HL-60 (cell line): ENCODE measurements around the gene ZNF609.
A peak's percentile ranks its signal among the peaks of the same experiment; 100 is the strongest.

Source experiments
- DNase-seq, 2 experiments: peaks; one replicate each; pipeline ENCODE4 v3.0.0-alpha.2; 2010 to 2020; ENCODE audit warnings: low read depth in 1 of 2, low spot score in 1 of 2
- H3K27ac ChIP-seq: fragments of 250-450 bp; sonication (Bioruptor Pico); replicated peaks from 2 replicates; pipeline ENCODE4 v1.5.1; 2020; ENCODE audit warnings: mild to moderate bottlenecking, moderate library complexity
- H3K27me3 ChIP-seq: fragments of 250-450 bp; sonication (Bioruptor Pico); 2 replicates; pipeline ENCODE4 v1.5.1; 2021; ENCODE audit warnings: mild to moderate bottlenecking, moderate library complexity; ENCODE audit not compliant: insufficient read depth, poor library complexity, severe bottlenecking
- H3K4me3 ChIP-seq: replicated peaks from 2 replicates; pipeline ENCODE4 v1.5.1; 2011; ENCODE audit warnings: mild to moderate bottlenecking, control low read depth, low read length; ENCODE audit not compliant: insufficient read depth
- CTCF ChIP-seq: IDR thresholded peaks from one replicate; pipeline ENCODE4 v1.5.1; 2011; ENCODE audit warnings: low read length, control low read depth, inconsistent platforms; ENCODE audit not compliant: insufficient read depth
- GABPA ChIP-seq: IDR thresholded peaks from 2 replicates; pipeline ENCODE4 v1.6.1; 2012; ENCODE audit warnings: low read depth
- POLR2AphosphoS5 ChIP-seq: IDR thresholded peaks from 2 replicates; pipeline ENCODE4 v1.6.1; 2012; ENCODE audit warnings: low read depth
- SPI1 ChIP-seq: IDR thresholded peaks from 2 replicates; pipeline ENCODE4 v1.6.1; 2012; ENCODE audit warnings: low read depth, mild to moderate bottlenecking, borderline replicate concordance
- TF ChIP-seq, protein P1 (sequence below): IDR thresholded peaks from 2 replicates; pipeline ENCODE4 v1.6.1; 2012; ENCODE audit warnings: low read depth; ENCODE audit not compliant: insufficient replicate concordance

ZNF609 gene

GRCh38 chr15:64461721-64462162 lies 1.4 kb downstream of the ZNF609 start:
- no peaks in the 10 kb centered on the region for H3K27me3 ChIP-seq
- no peak for DNase-seq
- no peak for TF ChIP-seq CTCF
- TF ChIP-seq, protein P1, sequence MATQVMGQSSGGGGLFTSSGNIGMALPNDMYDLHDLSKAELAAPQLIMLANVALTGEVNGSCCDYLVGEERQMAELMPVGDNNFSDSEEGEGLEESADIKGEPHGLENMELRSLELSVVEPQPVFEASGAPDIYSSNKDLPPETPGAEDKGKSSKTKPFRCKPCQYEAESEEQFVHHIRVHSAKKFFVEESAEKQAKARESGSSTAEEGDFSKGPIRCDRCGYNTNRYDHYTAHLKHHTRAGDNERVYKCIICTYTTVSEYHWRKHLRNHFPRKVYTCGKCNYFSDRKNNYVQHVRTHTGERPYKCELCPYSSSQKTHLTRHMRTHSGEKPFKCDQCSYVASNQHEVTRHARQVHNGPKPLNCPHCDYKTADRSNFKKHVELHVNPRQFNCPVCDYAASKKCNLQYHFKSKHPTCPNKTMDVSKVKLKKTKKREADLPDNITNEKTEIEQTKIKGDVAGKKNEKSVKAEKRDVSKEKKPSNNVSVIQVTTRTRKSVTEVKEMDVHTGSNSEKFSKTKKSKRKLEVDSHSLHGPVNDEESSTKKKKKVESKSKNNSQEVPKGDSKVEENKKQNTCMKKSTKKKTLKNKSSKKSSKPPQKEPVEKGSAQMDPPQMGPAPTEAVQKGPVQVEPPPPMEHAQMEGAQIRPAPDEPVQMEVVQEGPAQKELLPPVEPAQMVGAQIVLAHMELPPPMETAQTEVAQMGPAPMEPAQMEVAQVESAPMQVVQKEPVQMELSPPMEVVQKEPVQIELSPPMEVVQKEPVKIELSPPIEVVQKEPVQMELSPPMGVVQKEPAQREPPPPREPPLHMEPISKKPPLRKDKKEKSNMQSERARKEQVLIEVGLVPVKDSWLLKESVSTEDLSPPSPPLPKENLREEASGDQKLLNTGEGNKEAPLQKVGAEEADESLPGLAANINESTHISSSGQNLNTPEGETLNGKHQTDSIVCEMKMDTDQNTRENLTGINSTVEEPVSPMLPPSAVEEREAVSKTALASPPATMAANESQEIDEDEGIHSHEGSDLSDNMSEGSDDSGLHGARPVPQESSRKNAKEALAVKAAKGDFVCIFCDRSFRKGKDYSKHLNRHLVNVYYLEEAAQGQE, result no peak
- no peak for TF ChIP-seq POLR2AphosphoS5
- TF ChIP-seq SPI1, result no peak
- no peak for TF ChIP-seq GABPA

GRCh38 chr15:64462492-64462891 lies 2.1 kb downstream of the ZNF609 start:
- TF ChIP-seq SPI1 (no peak), GABPA (no peak), POLR2AphosphoS5 (no peak), CTCF (no peak)
- TF ChIP-seq, protein P1, result no peak
- H3K4me3 ChIP-seq, result no peak overlapping the region
- H3K27ac ChIP-seq, result no peak overlapping the region
- H3K27me3 ChIP-seq, result no peaks in the 10 kb centered on the region
- DNase-seq, result no peak

More at GRCh38 chr15:64461721-64462162, 1.4 kb downstream of the ZNF609 start:
- H3K27ac ChIP-seq, result peak overlapping the region; percentile 49
- H3K4me3 ChIP-seq, result peak overlapping the region; percentile 53

- H3K27ac ChIP-seq, result no peak overlapping the region
- no peaks in the 10 kb centered on the region for H3K27me3 ChIP-seq
- no peak overlapping the region for H3K4me3 ChIP-seq
- TF ChIP-seq GABPA (no peak), SPI1 (no peak), POLR2AphosphoS5 (no peak), CTCF (no peak)
- TF ChIP-seq, protein P1, result no peak
- no peak for DNase-seq
Measured at GRCh38 chr15:64464276-64465005, 4.1 kb downstream of the ZNF609 start.
